NCI-H2107 treated with DMSO at 0.1 percent for 48 hours (cell line): Measurements from ENCODE around the gene PTPN22.

Experiments used
- DNase-seq: peaks from one replicate; lab custom pipeline; 2025; ENCODE audit not compliant: unreplicated experiment; lab: John Stamatoyannopoulos, UW

The PTPN22 gene

GRCh38 chr1:113871597-113872113, at the start of gene PTPN22:
Gene PTPN22 (minus strand): TSS chr1:113871712.
- DNase-seq = peak; percentile 69

GRCh38 chr1:113918243-113918642, 46.7 kb upstream of the PTPN22 start:
- DNase-seq = no peak

GRCh38 chr1:113917400-113918082, 46.0 kb upstream of the PTPN22 start:
- DNase-seq = no peak

GRCh38 chr1:113916974-113917373, 45.5 kb upstream of the PTPN22 start:
- no peak for DNase-seq

GRCh38 chr1:113913887-113914664, 42.6 kb upstream of the PTPN22 start:
- no peak for DNase-seq

GRCh38 chr1:113913312-113913668, 41.8 kb upstream of the PTPN22 start:
- no peak for DNase-seq

- DNase-seq = peak; percentile 18
These were observed 41.2 kb upstream of the PTPN22 start for GRCh38 chr1:113912594-113913311.

GRCh38 chr1:113905435-113905861, 33.9 kb upstream of the PTPN22 start:
- peak; percentile 24 for DNase-seq

GRCh38 chr1:113904674-113905434, 33.3 kb upstream of the PTPN22 start, which contains the start of the genes AP4B1 and DCLRE1B:
Gene AP4B1 (minus strand): TSS chr1:113904799. CDS start chr1:113904717, 82 bp downstream.
Gene DCLRE1B (plus strand): TSS chr1:113905326. CDS start chr1:113905587, 261 bp downstream.
- DNase-seq = peak; percentile 99

- peak; percentile 69 for DNase-seq
These were observed 32.8 kb upstream of the PTPN22 start for GRCh38 chr1:113904293-113904673.

GRCh38 chr1:113903501-113904292, 32.2 kb upstream of the PTPN22 start:
- no peak for DNase-seq

- no peak for DNase-seq
These were observed 29.7 kb upstream of the PTPN22 start for GRCh38 chr1:113901191-113901590.

- no peak for DNase-seq
These were observed 27.6 kb upstream of the PTPN22 start for GRCh38 chr1:113899111-113899510.

- DNase-seq = no peak
These were observed 26.8 kb upstream of the PTPN22 start for GRCh38 chr1:113898241-113898814.

GRCh38 chr1:113895961-113896360, 24.4 kb upstream of the PTPN22 start:
- no peak for DNase-seq

- no peak for DNase-seq
These were observed 23.6 kb upstream of the PTPN22 start for GRCh38 chr1:113895098-113895497.

- no peak for DNase-seq
These were observed 21.8 kb upstream of the PTPN22 start for GRCh38 chr1:113893267-113893666.

- DNase-seq = no peak
These were observed 20.2 kb upstream of the PTPN22 start for GRCh38 chr1:113891631-113892220.

- no peak for DNase-seq
These were observed 19.3 kb upstream of the PTPN22 start for GRCh38 chr1:113890816-113891215.
